Progenitor cell of endocrine pancreas (in vitro differentiated cells): Measurements from ENCODE around the gene ANKRD18A. TPM values are rescaled to one million over a fixed set of nuclear protein-coding genes. Genes with fewer than 3 reads are reported as not detected.
"Not testable (repeated sequence)": the region's sequence is repeated elsewhere in the genome, so short reads cannot be mapped to it uniquely, and the experiment has no call there.

ENCODE experiments used
- DNase-seq: peaks from one replicate; pipeline ENCODE4 v3.0.0; 2021; ENCODE audit warnings: low spot score; ENCODE audit not compliant: unreplicated experiment
- H3K27ac Mint-ChIP-seq: 2 replicates; pipeline ENCODE4 v1.8.0; 2021; ENCODE audit warnings: mild to moderate bottlenecking, moderate library complexity, mixed read lengths
- H3K27me3 Mint-ChIP-seq: 2 replicates; pipeline ENCODE4 v1.8.0; 2021; ENCODE audit warnings: mixed read lengths
- H3K36me3 Mint-ChIP-seq: 2 replicates; pipeline ENCODE4 v1.8.0; 2022; ENCODE audit warnings: mixed read lengths; ENCODE audit not compliant: insufficient read depth
- H3K4me1 Mint-ChIP-seq: 2 replicates; pipeline ENCODE4 v1.8.0; 2021; ENCODE audit warnings: low read depth, mixed read lengths
- H3K4me3 Mint-ChIP-seq: 2 replicates; pipeline ENCODE4 v1.8.0; 2021; ENCODE audit warnings: low read depth, mild to moderate bottlenecking, moderate library complexity, mixed read lengths
- H3K9me3 Mint-ChIP-seq: 2 replicates; pipeline ENCODE4 v1.8.0; 2021; ENCODE audit warnings: low read depth, mixed read lengths
- total RNA-seq: library from RNA; stranded (reverse); gene quantifications from 2 replicates; pipeline ENCODE4 v1.2.1, GENCODE V29; 2021

The ANKRD18A gene
- total RNA-seq, 1 donor from 2014 or later, result 2.2 TPM

GRCh38 chr9:38580112-38580511, 40.3 kb downstream of the ANKRD18A start:
- not testable (repeated sequence) for H3K27me3 Mint-ChIP-seq, H3K9me3 Mint-ChIP-seq, H3K4me3 Mint-ChIP-seq, DNase-seq, H3K27ac Mint-ChIP-seq, H3K4me1 Mint-ChIP-seq, H3K36me3 Mint-ChIP-seq

GRCh38 chr9:38576181-38576580, 44.2 kb downstream of the ANKRD18A start:
- not testable (repeated sequence) for H3K36me3 Mint-ChIP-seq, H3K4me3 Mint-ChIP-seq, H3K9me3 Mint-ChIP-seq, H3K27me3 Mint-ChIP-seq, H3K4me1 Mint-ChIP-seq, DNase-seq, H3K27ac Mint-ChIP-seq

- DNase-seq, H3K36me3 Mint-ChIP-seq, H3K4me3 Mint-ChIP-seq, H3K9me3 Mint-ChIP-seq, H3K4me1 Mint-ChIP-seq, H3K27me3 Mint-ChIP-seq, H3K27ac Mint-ChIP-seq: not testable (repeated sequence)
These were observed 54.3 kb downstream of the ANKRD18A start for GRCh38 chr9:38566048-38566447.

- not testable (repeated sequence) for H3K9me3 Mint-ChIP-seq, H3K36me3 Mint-ChIP-seq, H3K4me1 Mint-ChIP-seq, H3K27ac Mint-ChIP-seq, H3K27me3 Mint-ChIP-seq, DNase-seq, H3K4me3 Mint-ChIP-seq
These were observed 55.2 kb downstream of the ANKRD18A start for GRCh38 chr9:38565178-38565577.

- not testable (repeated sequence) for H3K9me3 Mint-ChIP-seq, H3K4me3 Mint-ChIP-seq, H3K27me3 Mint-ChIP-seq, H3K27ac Mint-ChIP-seq, H3K4me1 Mint-ChIP-seq, DNase-seq, H3K36me3 Mint-ChIP-seq
These were observed 56.5 kb downstream of the ANKRD18A start for GRCh38 chr9:38563911-38564310.

GRCh38 chr9:38561134-38561533, 59.3 kb downstream of the ANKRD18A start:
- not testable (repeated sequence) for H3K9me3 Mint-ChIP-seq, DNase-seq, H3K27ac Mint-ChIP-seq, H3K4me1 Mint-ChIP-seq, H3K4me3 Mint-ChIP-seq, H3K27me3 Mint-ChIP-seq, H3K36me3 Mint-ChIP-seq

GRCh38 chr9:38559172-38559571, 61.2 kb downstream of the ANKRD18A start:
- DNase-seq, H3K4me1 Mint-ChIP-seq, H3K4me3 Mint-ChIP-seq, H3K27me3 Mint-ChIP-seq, H3K36me3 Mint-ChIP-seq, H3K9me3 Mint-ChIP-seq, H3K27ac Mint-ChIP-seq: not testable (repeated sequence)

- H3K27ac Mint-ChIP-seq, H3K4me3 Mint-ChIP-seq, H3K9me3 Mint-ChIP-seq, DNase-seq, H3K36me3 Mint-ChIP-seq, H3K27me3 Mint-ChIP-seq, H3K4me1 Mint-ChIP-seq: not testable (repeated sequence)
These were observed 62.6 kb downstream of the ANKRD18A start for GRCh38 chr9:38557746-38558145.

GRCh38 chr9:38554966-38555365, 65.4 kb downstream of the ANKRD18A start:
- H3K4me3 Mint-ChIP-seq, H3K27ac Mint-ChIP-seq, H3K36me3 Mint-ChIP-seq, H3K9me3 Mint-ChIP-seq, DNase-seq, H3K4me1 Mint-ChIP-seq, H3K27me3 Mint-ChIP-seq: not testable (repeated sequence)

- not testable (repeated sequence) for H3K4me1 Mint-ChIP-seq, H3K27ac Mint-ChIP-seq, H3K4me3 Mint-ChIP-seq, DNase-seq, H3K9me3 Mint-ChIP-seq, H3K36me3 Mint-ChIP-seq
- H3K27me3 Mint-ChIP-seq, result peaks cover 13% of the 10 kb centered on the region
These were observed 67.4 kb downstream of the ANKRD18A start for GRCh38 chr9:38553019-38553418.

- H3K4me3 Mint-ChIP-seq, H3K36me3 Mint-ChIP-seq, DNase-seq, H3K27ac Mint-ChIP-seq, H3K4me1 Mint-ChIP-seq, H3K9me3 Mint-ChIP-seq: not testable (repeated sequence)
- H3K27me3 Mint-ChIP-seq, result peaks cover 15% of the 10 kb centered on the region
These were observed 73.8 kb downstream of the ANKRD18A start for GRCh38 chr9:38546497-38547163.

- H3K4me3 Mint-ChIP-seq, DNase-seq, H3K4me1 Mint-ChIP-seq, H3K27ac Mint-ChIP-seq, H3K36me3 Mint-ChIP-seq, H3K9me3 Mint-ChIP-seq: not testable (repeated sequence)
- peaks cover 11% of the 10 kb centered on the region for H3K27me3 Mint-ChIP-seq
These were observed 79.9 kb downstream of the ANKRD18A start for GRCh38 chr9:38540535-38540934.
